Astrocyte (in vitro differentiated cells and primary cell): ENCODE data around the gene DNAH11. TPM values are rescaled to one million over a fixed set of nuclear protein-coding genes. Genes with fewer than 3 reads are reported as not detected.

Experiments used
- DNase-seq: peaks from one replicate; pipeline ENCODE4 v3.0.0-alpha.2; 2010; ENCODE audit warnings: low read depth
- FAIRE-seq: peaks from 2 replicates; lab custom pipeline; 2011; peaks lifted over from hg19 to GRCh38; lab: Jason Lieb, UNC
- H2AFZ ChIP-seq: 2 replicates; pipeline ENCODE4 v1.6.0; 2012; ENCODE audit warnings: low read depth, low read length, inconsistent platforms
- H3K27ac ChIP-seq: 2 replicates; pipeline ENCODE4 v1.5.1; 2011; ENCODE audit warnings: low read depth, low read length, inconsistent platforms
- H3K27me3 ChIP-seq: 2 replicates; pipeline ENCODE4 v1.6.0; 2011; ENCODE audit warnings: low read length, inconsistent platforms; ENCODE audit not compliant: insufficient read depth
- H3K36me3 ChIP-seq: 2 replicates; pipeline ENCODE4 v1.5.1; 2011; ENCODE audit warnings: low read length, inconsistent platforms; ENCODE audit not compliant: insufficient read depth
- H3K4me1 ChIP-seq: 2 replicates; pipeline ENCODE4 v1.5.1; 2011; ENCODE audit warnings: low read length, inconsistent platforms; ENCODE audit not compliant: insufficient read depth
- H3K4me2 ChIP-seq: 2 replicates; pipeline ENCODE4 v1.6.0; 2012; ENCODE audit warnings: low read length, inconsistent platforms
- H3K4me3 ChIP-seq: 2 replicates; pipeline ENCODE4 v1.5.1; 2011; ENCODE audit warnings: low read depth, mild to moderate bottlenecking, low read length, inconsistent platforms; ENCODE audit not compliant: insufficient read depth
- H3K79me2 ChIP-seq: 2 replicates; pipeline ENCODE4 v1.6.0; 2012; ENCODE audit warnings: mild to moderate bottlenecking, low read length, inconsistent platforms; ENCODE audit not compliant: insufficient read depth
- H3K9ac ChIP-seq: 2 replicates; pipeline ENCODE4 v1.6.0; 2012; ENCODE audit warnings: mild to moderate bottlenecking, low read length, inconsistent platforms
- H3K9me3 ChIP-seq: 2 replicates; pipeline ENCODE4 v1.5.1; 2012; ENCODE audit warnings: low read depth, mild to moderate bottlenecking, low read length, inconsistent platforms; ENCODE audit not compliant: insufficient read depth
- H4K20me1 ChIP-seq: 2 replicates; pipeline ENCODE4 v1.6.0; 2012; ENCODE audit warnings: low read length, inconsistent platforms; ENCODE audit not compliant: insufficient read depth
- H3K27ac Mint-ChIP-seq: one replicate; pipeline ENCODE4 v1.8.0; 2021; ENCODE audit warnings: mild to moderate bottlenecking, mixed read lengths; ENCODE audit not compliant: unreplicated experiment
- H3K27me3 Mint-ChIP-seq: one replicate; pipeline ENCODE4 v1.8.0; 2021; ENCODE audit warnings: low read depth, mixed read lengths; ENCODE audit not compliant: unreplicated experiment
- H3K36me3 Mint-ChIP-seq: one replicate; pipeline ENCODE4 v1.8.0; 2021; ENCODE audit warnings: low read depth, mixed read lengths; ENCODE audit not compliant: unreplicated experiment
- H3K4me1 Mint-ChIP-seq: one replicate; pipeline ENCODE4 v1.8.0; 2021; ENCODE audit warnings: low read depth, mixed read lengths; ENCODE audit not compliant: unreplicated experiment
- H3K4me3 Mint-ChIP-seq: one replicate; pipeline ENCODE4 v1.8.0; 2021; ENCODE audit warnings: mild to moderate bottlenecking, moderate library complexity, mixed read lengths; ENCODE audit not compliant: unreplicated experiment
- H3K9me3 Mint-ChIP-seq: one replicate; pipeline ENCODE4 v1.8.0; 2021; ENCODE audit warnings: mild to moderate bottlenecking, mixed read lengths; ENCODE audit not compliant: unreplicated experiment
- EZH2 ChIP-seq: IDR thresholded peaks from 2 replicates; pipeline ENCODE4 v1.6.1; 2012; ENCODE audit warnings: mild to moderate bottlenecking, low read length, inconsistent platforms; ENCODE audit not compliant: insufficient read depth
- total RNA-seq: library from RNA; stranded (reverse); gene quantifications from 2 replicates; pipeline ENCODE4 v1.2.1, GENCODE V29; 2021
- TF ChIP-seq, protein P1 (sequence below): IDR thresholded peaks from 2 replicates; pipeline ENCODE4 v1.5.1; 2011; ENCODE audit warnings: low read depth, mild to moderate bottlenecking, inconsistent platforms, low read length, moderate library complexity; ENCODE audit not compliant: insufficient read depth

DNAH11 gene
- total RNA-seq, 1 donor from 2014 or later = 0.43 TPM

GRCh38 chr7:21778953-21779352 is 236.1 kb downstream of the DNAH11 start:
- Histone ChIP-seq H3K9me3 (no peaks in the 10 kb centered on the region), H3K4me2 (no peak overlapping the region), H2AFZ (no peak overlapping the region), H3K4me3 (no peak overlapping the region), H3K4me1 (no peaks in the 10 kb centered on the region), H4K20me1 (no peaks in the 10 kb centered on the region), H3K36me3 (no peaks in the 10 kb centered on the region), H3K27ac (no peak overlapping the region), H3K79me2 (no peaks in the 10 kb centered on the region), H3K27me3 (no peaks in the 10 kb centered on the region), H3K9ac (no peak overlapping the region)
- Mint-ChIP-seq H3K4me3 (no peak overlapping the region), H3K4me1 (no peaks in the 10 kb centered on the region), H3K27me3 (peaks cover 5% of the 10 kb centered on the region), H3K9me3 (no peaks in the 10 kb centered on the region), H3K36me3 (no peaks in the 10 kb centered on the region), H3K27ac (no peak overlapping the region)
- TF ChIP-seq, protein P1, sequence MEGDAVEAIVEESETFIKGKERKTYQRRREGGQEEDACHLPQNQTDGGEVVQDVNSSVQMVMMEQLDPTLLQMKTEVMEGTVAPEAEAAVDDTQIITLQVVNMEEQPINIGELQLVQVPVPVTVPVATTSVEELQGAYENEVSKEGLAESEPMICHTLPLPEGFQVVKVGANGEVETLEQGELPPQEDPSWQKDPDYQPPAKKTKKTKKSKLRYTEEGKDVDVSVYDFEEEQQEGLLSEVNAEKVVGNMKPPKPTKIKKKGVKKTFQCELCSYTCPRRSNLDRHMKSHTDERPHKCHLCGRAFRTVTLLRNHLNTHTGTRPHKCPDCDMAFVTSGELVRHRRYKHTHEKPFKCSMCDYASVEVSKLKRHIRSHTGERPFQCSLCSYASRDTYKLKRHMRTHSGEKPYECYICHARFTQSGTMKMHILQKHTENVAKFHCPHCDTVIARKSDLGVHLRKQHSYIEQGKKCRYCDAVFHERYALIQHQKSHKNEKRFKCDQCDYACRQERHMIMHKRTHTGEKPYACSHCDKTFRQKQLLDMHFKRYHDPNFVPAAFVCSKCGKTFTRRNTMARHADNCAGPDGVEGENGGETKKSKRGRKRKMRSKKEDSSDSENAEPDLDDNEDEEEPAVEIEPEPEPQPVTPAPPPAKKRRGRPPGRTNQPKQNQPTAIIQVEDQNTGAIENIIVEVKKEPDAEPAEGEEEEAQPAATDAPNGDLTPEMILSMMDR = no peak
- no peak for TF ChIP-seq EZH2
- FAIRE-seq (no peak), DNase-seq (no peak)

DNA sequence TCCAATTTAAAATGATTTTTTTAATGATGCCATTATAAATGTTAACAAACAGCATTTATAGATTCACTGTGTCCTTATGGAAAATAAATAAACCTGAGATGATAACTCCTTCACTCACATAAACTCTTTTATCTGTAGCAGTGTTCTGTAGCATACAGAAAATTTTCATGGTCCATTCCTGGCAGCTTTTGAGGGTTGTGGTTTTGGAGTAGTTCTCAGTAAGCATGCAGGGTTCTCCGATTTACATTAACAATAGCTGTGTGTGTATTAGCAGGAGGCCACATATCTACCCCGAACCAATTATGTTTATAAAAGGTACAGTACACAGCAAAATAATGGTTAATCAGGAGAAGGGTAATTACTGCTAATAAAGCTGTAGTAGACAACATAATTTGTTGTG is 240.2 kb downstream of the DNAH11 start:
- peaks cover 5% of the 10 kb centered on the region for H3K27me3 Mint-ChIP-seq
- no peak overlapping the region for H3K4me2 ChIP-seq
- no peak overlapping the region for H3K27ac ChIP-seq
- no peak overlapping the region for H3K9ac ChIP-seq
- H3K4me3 ChIP-seq = no peak overlapping the region
- no peaks in the 10 kb centered on the region for H3K36me3 Mint-ChIP-seq
- no peaks in the 10 kb centered on the region for H3K9me3 ChIP-seq
- no peaks in the 10 kb centered on the region for H3K9me3 Mint-ChIP-seq
- H3K27me3 ChIP-seq = no peaks in the 10 kb centered on the region
- no peak overlapping the region for H3K27ac Mint-ChIP-seq
- H3K4me3 Mint-ChIP-seq = no peak overlapping the region
- no peak for FAIRE-seq
- H3K79me2 ChIP-seq = no peaks in the 10 kb centered on the region
- no peaks in the 10 kb centered on the region for H3K36me3 ChIP-seq
- no peaks in the 10 kb centered on the region for H3K4me1 ChIP-seq
- H2AFZ ChIP-seq = no peak overlapping the region
- no peak for TF ChIP-seq EZH2
- TF ChIP-seq, protein P1 = no peak
- H3K4me1 Mint-ChIP-seq = no peaks in the 10 kb centered on the region
- no peaks in the 10 kb centered on the region for H4K20me1 ChIP-seq
- DNase-seq = no peak

DNA sequence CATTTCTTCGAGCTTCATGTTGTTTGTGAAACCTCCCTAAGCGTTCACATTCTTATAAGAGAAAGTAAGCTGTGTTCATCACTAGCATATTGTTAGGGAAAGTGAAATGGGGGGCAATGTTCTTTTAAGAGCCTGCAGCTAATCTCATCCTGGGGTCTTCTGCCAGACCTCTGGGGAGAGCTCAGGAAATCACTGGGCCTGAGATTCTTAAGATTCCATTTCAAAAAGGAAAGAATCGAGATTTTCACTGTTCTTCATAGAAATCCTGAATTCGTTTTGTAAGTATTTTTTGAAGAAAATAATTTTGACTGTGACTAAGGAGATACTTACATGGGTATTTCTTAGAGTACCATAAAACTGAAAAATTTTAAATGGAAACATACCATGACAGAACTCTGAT is 242.2 kb downstream of the DNAH11 start:
- no peak overlapping the region for H3K27ac ChIP-seq
- no peak overlapping the region for H3K4me3 ChIP-seq
- no peak overlapping the region for H3K4me2 ChIP-seq
- H3K4me3 Mint-ChIP-seq = no peak overlapping the region
- no peaks in the 10 kb centered on the region for H3K9me3 Mint-ChIP-seq
- H3K36me3 Mint-ChIP-seq = no peaks in the 10 kb centered on the region
- H3K27me3 ChIP-seq = no peaks in the 10 kb centered on the region
- H3K9me3 ChIP-seq = no peaks in the 10 kb centered on the region
- no peak for TF ChIP-seq EZH2
- TF ChIP-seq, protein P1 = no peak
- H3K4me1 Mint-ChIP-seq = no peaks in the 10 kb centered on the region
- no peaks in the 10 kb centered on the region for H4K20me1 ChIP-seq
- no peaks in the 10 kb centered on the region for H3K79me2 ChIP-seq
- no peak overlapping the region for H2AFZ ChIP-seq
- DNase-seq (no peak), FAIRE-seq (no peak)
- H3K27me3 Mint-ChIP-seq = peaks cover 3% of the 10 kb centered on the region
- no peaks in the 10 kb centered on the region for H3K4me1 ChIP-seq
- H3K9ac ChIP-seq = no peak overlapping the region
- H3K27ac Mint-ChIP-seq = no peak overlapping the region
- H3K36me3 ChIP-seq = no peaks in the 10 kb centered on the region
